ENCODE results near the gene MRGPRF.

- TF ChIP-seq CTCF (IDR thresholded peaks at IDR 0.05) (no peak), GATA2 (CRISPR knock-in tag; IDR thresholded peaks at IDR 0.05) (no peak), USF2 (IDR thresholded peaks at IDR 0.05; ENCODE audit: borderline replicate concordance, low read depth, low read length) (no peak), FOXM1 (IDR thresholded peaks at IDR 0.05; ENCODE audit: low read depth) (no peak)
Observed at GRCh38 chr11:69002110-69002569, 10.9 kb downstream of the MRGPRF start.

All from SK-N-SH (cell line).